Stimulated activated CD8-positive, alpha-beta memory T cell treated with anti-CD3 and anti-CD28 coated beads, Interleukin-7, amount 100 ng/mL, for 4 hours (primary cell): ENCODE data around the gene MRPL53.

Experiments
- DNase-seq, 2 donors: peaks; one replicate each; pipeline ENCODE4 v3.0.0-alpha.2; 2020; ENCODE audit warnings: low read depth in 2 of 2

The MRPL53 gene

DNA sequence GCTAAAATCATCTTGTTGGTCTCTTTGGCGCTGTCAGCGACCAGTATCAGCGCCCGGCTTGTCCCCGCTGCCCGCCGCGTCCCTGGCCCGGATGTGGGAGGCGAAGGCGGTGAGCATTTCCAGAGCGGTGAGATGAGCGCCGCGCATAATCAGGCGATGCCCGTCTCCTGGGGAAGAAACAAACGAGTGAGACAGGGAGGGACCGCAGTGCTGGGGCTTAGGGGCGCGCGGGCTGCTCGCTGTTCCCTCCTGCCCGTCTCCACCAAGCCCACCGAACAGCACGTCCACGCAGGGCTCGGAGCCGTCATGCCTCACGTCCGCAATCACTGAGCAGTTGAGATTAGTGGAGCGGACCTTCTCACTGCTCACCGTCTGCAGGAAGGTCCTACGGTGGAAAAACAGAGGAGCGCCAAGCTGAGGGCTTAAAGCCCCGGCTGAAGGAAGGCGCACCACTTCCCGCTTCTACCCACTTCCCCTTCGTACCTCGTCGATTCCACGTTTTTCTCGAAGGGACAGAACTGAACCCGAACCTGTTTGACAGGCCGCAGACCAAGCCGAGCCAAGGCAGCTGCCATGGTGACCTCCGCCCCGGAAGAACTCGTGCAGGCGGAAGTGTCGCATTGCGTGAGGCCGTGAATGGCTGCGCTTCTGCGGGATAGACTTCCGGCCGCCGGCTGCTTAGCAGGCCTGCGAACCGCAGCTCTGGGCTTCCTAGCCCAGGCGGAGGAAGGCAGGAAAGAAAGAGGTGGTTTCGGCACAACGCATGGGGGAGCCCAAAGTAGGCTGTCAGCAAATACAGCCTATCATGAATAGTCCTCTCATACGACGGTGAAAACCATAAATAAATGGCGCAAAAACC, at the start of gene MRPL53:
MRPL53 (minus strand) TSS at position 595 of the 859 bp plus-strand sequence; CDS start at position 575, 20 bp downstream.
- peak; percentile 90 to 91 for DNase-seq

DNA sequence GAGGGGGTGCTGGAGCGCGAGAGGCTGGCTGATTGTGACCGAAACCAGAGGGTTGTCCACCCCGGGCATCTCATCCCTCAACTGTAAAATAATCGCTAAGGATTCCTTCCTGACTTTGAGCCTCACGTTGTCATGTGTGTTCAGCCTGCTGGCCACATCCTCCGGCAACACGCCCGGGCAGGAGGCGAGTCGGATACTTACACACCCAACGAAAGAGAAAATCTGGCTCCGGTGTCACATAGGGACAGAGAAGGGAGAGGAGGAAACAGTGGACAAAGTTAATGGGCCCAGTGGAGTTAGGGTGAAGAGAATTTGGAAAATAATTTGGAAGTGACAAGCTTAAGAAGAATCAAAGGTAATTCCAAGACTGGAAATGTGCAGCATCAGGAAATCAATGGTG, 44.2 kb upstream of the MRPL53 start:
- no peak for DNase-seq

GRCh38 chr2:74515981-74516633, 43.6 kb upstream of the MRPL53 start:
- peak; percentile 58 to 67 for DNase-seq

DNA sequence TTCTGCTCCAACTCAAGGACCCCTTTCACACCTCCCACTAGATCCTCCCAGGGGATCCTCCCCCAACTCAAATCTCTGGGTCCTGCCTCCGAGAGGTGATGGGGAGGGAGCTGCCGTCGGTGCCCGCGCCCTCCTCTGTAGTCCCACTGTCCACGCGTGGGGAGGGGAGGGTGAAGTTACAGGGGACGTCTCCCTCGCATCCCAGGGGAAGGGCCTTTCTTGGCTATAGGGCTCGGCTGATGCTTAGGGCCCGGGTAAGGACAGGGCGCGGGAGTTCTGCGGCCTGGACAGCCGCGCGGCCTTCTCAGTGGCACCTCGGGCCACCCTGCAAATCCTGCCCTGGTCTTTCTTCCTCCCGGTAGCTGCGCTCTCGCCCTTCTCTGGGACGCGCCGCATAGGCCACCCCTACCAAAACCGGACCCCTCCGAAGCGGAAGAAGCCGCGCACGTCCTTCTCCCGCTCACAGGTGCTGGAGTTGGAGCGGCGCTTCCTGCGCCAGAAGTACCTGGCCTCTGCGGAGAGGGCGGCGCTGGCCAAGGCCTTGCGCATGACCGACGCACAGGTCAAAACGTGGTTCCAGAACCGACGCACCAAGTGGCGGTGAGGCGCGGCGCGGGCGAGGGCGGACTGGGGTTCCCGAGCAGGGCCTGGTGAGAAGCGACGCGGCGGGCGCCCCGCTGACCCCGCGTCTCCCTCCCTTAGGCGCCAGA, 42.9 kb upstream of the MRPL53 start:
- DNase-seq, result no peak

GRCh38 chr2:74514368-74515270, 42.1 kb upstream of the MRPL53 start, which contains the start of gene TLX2:
Gene TLX2 (plus strand): TSS chr2:74514450. CDS start chr2:74514807, 357 bp downstream.
- no peak for DNase-seq

DNA sequence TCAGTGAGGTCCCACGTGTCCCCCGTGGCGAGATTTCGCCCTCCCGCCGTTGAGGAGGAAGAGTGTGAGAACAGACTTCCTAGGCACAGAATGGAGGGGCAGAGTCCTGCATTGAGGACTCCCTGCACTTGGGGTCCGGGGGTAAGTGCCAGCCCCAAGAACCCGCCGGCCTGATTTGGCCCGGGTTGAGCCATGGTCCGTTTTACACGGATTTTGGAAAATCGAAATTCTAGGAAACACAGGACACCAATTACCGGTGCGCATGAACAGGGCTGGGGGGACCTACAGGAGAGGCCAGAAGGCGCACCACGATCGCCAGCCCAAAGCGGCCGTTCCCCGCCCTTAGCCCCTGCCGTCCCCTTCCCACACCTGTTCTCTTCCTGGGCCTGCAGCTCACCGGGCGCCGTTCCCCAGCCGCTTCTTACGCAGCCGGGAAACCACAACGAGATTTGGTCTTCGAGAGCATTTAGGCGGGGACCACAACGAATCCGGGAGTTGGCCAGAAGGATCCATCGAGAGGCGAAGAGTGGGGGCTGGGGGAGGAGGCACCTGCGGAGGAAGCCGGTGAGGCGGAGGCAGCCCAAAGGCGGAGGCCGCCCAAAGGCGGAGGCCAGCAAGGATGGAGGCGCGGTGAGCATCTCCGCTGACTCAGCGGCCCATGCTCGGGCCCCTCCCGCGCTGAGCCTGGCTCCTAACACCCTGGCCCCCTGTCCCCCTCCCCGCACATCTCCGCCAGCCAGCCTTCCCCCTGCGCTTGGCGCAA, 41.3 kb upstream of the MRPL53 start:
- no peak for DNase-seq

DNA sequence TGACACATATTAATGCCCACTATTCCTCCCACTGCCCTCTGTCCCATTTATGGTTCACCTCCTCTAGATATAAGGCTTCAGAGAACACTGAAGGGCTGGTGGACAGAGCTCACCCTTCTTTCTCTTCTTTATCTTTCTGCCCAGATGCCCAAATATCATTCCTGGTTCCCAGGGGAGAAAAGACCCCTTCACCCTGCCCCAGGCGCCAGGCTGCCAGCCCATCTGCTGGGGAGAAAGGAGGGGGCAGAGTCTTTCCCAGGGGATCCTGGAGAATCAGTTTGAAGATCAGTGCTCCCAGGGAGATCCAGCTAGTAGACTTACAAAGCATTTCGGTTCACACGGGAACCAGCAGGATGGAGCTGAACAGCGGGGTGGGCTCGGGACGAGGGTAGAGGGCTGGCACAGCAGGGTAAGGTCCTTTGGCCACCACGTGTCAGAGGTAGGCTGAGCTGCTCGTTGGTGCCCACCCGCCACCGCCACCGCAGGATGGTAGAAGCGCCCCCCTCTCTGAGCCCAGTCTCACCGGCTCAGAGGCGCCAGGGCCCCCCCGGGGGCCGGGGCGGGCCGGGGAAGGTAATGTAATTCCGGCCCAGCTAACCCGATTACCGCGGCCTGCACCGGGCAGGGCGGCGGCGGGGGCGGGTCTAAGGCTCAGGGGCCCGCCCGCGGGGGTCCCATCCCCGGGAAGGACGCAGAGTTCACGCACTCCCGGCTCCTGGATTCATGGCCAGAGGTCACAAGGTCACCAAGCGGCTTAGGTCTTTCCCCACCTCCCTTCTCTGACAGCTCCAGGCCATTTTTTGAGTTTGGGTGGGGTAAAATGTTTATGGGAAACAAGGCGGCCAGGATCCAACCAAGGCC, 40.5 kb upstream of the MRPL53 start:
- no peak for DNase-seq

GRCh38 chr2:74511104-74511989, 38.9 kb upstream of the MRPL53 start:
- DNase-seq, result no peak

- DNase-seq, result no peak
Measured at GRCh38 chr2:74510272-74510671, 37.8 kb upstream of the MRPL53 start.

- no peak for DNase-seq
Measured at GRCh38 chr2:74507926-74508520, 35.5 kb upstream of the MRPL53 start.

DNA sequence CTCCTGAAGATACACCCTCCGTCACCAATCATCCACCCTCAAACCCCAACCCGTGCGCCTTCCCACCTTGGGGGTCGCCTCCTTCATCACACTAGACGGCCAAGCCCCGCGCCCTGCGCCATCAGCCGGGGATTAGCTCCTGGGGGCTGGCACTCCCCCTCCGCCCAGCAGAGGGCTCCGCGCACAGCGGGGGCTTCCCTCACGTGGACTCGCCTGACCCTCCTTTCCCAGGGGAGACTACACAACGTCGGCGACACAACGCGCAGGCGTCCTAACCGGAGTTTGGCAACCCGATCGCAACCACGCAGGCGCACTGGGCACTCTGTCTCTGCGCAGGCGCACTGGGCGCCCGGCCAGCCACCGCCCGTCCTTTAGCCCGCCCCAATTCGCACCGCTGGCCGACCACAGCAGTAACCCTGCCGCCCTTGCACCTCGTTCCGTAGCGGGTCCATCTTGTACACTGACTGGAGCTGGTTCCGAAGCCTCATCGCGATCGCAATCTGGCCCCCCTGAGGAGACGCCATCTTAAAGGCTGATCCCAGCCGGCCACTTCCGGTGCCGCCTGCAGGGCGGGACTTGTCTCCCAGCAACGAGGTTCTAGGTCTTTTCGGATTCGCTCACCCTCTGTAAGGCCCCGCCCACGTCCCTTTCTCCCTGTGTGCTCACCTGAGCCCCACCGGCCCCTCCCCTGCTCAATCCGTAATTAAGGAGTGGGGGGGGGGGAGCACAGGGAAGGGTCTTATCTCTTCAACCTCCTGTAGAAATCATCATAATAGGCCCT, 34.9 kb upstream of the MRPL53 start, which contains the start of gene PCGF1:
PCGF1 (minus strand) TSS at position 551 of the 781 bp plus-strand sequence; CDS start at position 524, 27 bp downstream.
- peak; percentile 98 for DNase-seq

DNA sequence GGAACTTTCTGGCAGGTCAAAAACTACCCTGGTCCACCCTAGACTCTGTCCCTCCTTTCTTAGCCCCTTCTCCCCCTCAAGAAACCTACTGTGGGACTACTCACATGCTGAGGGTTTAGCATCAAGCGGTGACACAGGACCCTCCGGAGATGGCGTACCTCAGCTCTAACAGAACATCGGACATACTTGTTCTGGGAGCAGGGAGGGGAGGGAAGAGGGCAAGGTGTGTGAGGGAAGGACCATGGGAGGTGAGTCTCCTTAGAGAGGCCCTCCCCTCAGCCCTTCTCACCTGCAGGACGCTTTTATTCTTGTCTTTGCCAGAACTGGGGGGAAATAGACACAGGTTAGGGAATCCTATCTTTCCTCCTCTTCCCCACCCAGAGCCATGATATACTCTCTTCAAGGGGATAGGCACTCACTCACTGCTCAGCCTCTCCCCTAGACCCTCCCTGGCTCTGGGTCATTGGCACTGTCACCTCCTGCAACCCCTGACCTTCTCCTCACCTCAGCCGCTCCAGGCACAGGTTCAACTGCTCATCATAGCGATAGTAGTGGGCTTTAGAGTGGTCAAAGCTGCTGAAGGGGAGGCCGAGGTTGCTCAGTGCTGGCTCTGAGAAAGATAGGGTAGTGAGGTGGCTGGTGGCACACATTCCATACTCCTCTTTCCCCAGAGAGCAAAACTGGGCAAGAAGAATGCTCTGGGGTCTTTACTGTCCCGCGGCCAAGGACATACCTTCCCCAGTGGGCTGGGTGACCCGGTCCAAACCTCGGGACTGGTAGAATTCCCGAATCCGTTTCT, 33.2 kb upstream of the MRPL53 start:
- DNase-seq, result no peak

- DNase-seq, result no peak
Measured at GRCh38 chr2:74504591-74504990, 32.1 kb upstream of the MRPL53 start.

DNA sequence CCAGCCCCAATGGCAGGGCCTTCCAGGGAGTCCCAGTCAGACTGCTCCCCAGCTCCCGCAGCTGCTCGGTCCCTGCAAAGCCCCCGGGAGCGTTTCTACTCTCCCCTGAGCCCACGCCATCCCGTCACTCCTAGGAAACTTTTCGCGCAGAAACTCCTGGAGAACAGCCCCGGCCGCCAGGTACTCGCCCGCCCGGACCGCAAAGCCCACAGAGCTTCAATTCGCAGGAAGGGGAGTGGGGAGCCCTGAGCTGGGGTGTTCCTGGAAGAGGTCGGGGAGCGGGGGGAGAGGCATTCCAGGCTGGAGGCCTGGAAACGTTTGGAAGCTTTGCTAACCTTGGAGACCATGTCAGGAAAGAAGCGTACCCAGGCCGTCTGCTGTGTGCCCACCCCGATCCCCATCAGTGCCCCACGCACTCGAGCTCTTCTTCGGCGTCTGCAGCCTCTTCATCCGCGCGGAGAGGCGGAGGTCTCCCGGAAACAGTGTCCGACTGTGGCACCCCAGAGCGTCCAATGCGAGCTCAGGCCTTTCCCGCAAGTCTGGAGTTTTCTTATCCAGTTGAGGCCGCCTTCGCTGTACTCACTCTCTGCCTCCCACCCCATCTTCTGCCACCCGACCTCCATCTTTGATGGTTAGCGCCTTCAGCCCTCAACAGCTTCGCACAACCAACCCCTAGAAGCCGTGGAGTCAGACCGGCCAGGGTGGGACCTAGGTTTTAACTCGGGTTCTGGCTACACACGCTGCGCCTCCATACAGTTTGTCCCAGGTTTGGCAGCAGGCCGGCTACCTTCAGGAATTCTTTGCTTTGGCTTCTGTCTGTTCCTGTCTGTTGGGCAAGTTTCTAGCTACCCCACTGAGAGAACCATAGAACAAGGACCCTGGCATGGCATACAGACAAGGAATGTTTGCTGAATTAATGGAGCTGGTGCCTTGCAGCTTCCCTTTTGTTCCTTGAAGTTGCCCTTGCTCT, 31.3 kb upstream of the MRPL53 start:
- no peak for DNase-seq
